Prostate gland (tissue), 2 donors: ENCODE results near the gene PIK3R2. TPM values are rescaled to one million over a fixed set of nuclear protein-coding genes. Genes with fewer than 3 reads are reported as not detected.

ENCODE experiments used
- DNase-seq: peaks from one replicate; pipeline ENCODE4 v3.0.0-alpha.2; 2019; ENCODE audit warnings: low spot score
- H3K27ac ChIP-seq, 2 donors: fragments of 200-600 bp; sonication (generic); 2 replicates each; pipeline ENCODE4 v1.5.1; 2017 to 2019
- H3K27me3 ChIP-seq: fragments of 200-600 bp; sonication (generic); replicated peaks from 2 replicates; pipeline ENCODE4 v1.5.1; 2019; ENCODE audit not compliant: insufficient read depth
- H3K36me3 ChIP-seq, 2 donors: fragments of 200-600 bp; sonication (generic); 1 replicate in 1 of 2; 2 replicates in 1 of 2; pipeline versions ENCODE4 v1.5.1 to v1.8.1; 2017 to 2019
- H3K4me1 ChIP-seq: fragments of 200-600 bp; sonication (generic); replicated peaks from 2 replicates; pipeline ENCODE4 v1.5.1; 2019
- H3K4me3 ChIP-seq, 2 donors: fragments of 200-600 bp; sonication (generic); 2 replicates each; pipeline ENCODE4 v1.5.1; 2017 to 2019
- H3K9me3 ChIP-seq: fragments of 200-600 bp; sonication (generic); 2 replicates; pipeline ENCODE4 v1.5.1; 2017
- CTCF ChIP-seq, 4 experiments: fragments of 200-600 bp in 2 of 4; fragments of 450-650 bp in 2 of 4; sonication (generic) in 2 of 4; IDR thresholded peaks; 1 replicate in 3 of 4; 2 replicates in 1 of 4; pipeline ENCODE4 v1.5.1; 2016 to 2019; ENCODE audit warnings: antibody characterized with exemption in 4 of 4, mild to moderate bottlenecking in 2 of 4, moderate library complexity in 2 of 4
- POLR2A ChIP-seq: fragments of 450-650 bp; IDR thresholded peaks from one replicate; pipeline ENCODE4 v1.6.1; 2016; ENCODE audit warnings: antibody characterized with exemption, mild to moderate bottlenecking
- POLR2AphosphoS5 ChIP-seq: sonication (generic); formaldehyde crosslinking; IDR thresholded peaks from one replicate; pipeline ENCODE4 v1.6.1; 2017; ENCODE audit warnings: antibody characterized with exemption
- WGBS: methylation state at CpG from one replicate; pipeline ENCODE4 v1.1.5; 2018; 5-methylcytosine and 5-hydroxymethylcytosine counted together
- intact Hi-C: fragments of 100-400 bp; cut with DNase I; formaldehyde crosslinking; loops from one replicate; pipeline ENCODE4 v1.14.2; 2022
- total RNA-seq, 2 donors: library from RNA; depleted of rRNA; stranded (reverse); fragments of >200 nt; gene quantifications; one replicate each; pipeline ENCODE4 v1.1.0, GENCODE V29; 2016

Gene PIK3R2
- total RNA-seq, 2 donors from 2014 or later, result 41.3 to 71.6 TPM

GRCh38 chr19:18193388-18194180 is 40.6 kb downstream of the PIK3R2 start:
- H3K27ac ChIP-seq, result peak overlapping the region; percentile 57 to 65
- H3K27me3 ChIP-seq, result no peaks in the 10 kb centered on the region
- 4% methylated on average over 46 of the region's 46 CpGs for WGBS
- DNase-seq, result no peak
- no peaks in the 10 kb centered on the region for H3K36me3 ChIP-seq
- TF ChIP-seq POLR2AphosphoS5 (no peak), CTCF (IDR thresholded peaks at IDR 0.05) (no peak), POLR2A (no peak)
- peaks cover 6% of the 10 kb centered on the region for H3K4me1 ChIP-seq
- H3K9me3 ChIP-seq, result no peaks in the 10 kb centered on the region
- H3K4me3 ChIP-seq, result peak overlapping the region; percentile 64 to 71
- intact Hi-C loops, result loop anchor here (5.0 kb wide), 1 partner anchor 59 kb away; no protein-coding TSS in a partner anchor

GRCh38 chr19:18194181-18194530 is 41.2 kb downstream of the PIK3R2 start:
- intact Hi-C loops, result loop anchor here (5.0 kb wide), 1 partner anchor 58 kb away; no protein-coding TSS in a partner anchor
- Histone ChIP-seq H3K9me3 (no peaks in the 10 kb centered on the region), H3K4me3 (no peak overlapping the region), H3K4me1 (peaks cover 6% of the 10 kb centered on the region), H3K36me3 (no peaks in the 10 kb centered on the region), H3K27ac (no peak overlapping the region), H3K27me3 (no peaks in the 10 kb centered on the region)
- 52% methylated on average over 12 of the region's 12 CpGs for WGBS
- DNase-seq, result no peak
- TF ChIP-seq CTCF (IDR thresholded peaks at IDR 0.05) (no peak), POLR2AphosphoS5 (no peak), POLR2A (no peak)

- no peak for DNase-seq
- no peaks in the 10 kb centered on the region for H3K9me3 ChIP-seq
- H3K27me3 ChIP-seq, result no peaks in the 10 kb centered on the region
- TF ChIP-seq CTCF (IDR thresholded peaks at IDR 0.05), result no peak
- TF ChIP-seq POLR2AphosphoS5, result no peak
- TF ChIP-seq POLR2A, result no peak
- peak overlapping the region in 1 of 2 donors; percentile 25 for H3K27ac ChIP-seq
- intact Hi-C loops, result loop anchor here (5.0 kb wide), 1 partner anchor 58 kb away; no protein-coding TSS in a partner anchor
- no peaks in the 10 kb centered on the region for H3K36me3 ChIP-seq
- H3K4me1 ChIP-seq, result peaks cover 6% of the 10 kb centered on the region
- WGBS, result 15% methylated on average over 20 of the region's 27 CpGs
- H3K4me3 ChIP-seq, result no peak overlapping the region
Measured at GRCh38 chr19:18194554-18195238, 41.7 kb downstream of the PIK3R2 start.

GRCh38 chr19:18196511-18196845 is 43.5 kb downstream of the PIK3R2 start:
- intact Hi-C loops, result no loop called here
- H3K4me1 ChIP-seq, result peaks cover 6% of the 10 kb centered on the region
- H3K27me3 ChIP-seq, result no peaks in the 10 kb centered on the region
- H3K4me3 ChIP-seq, result no peak overlapping the region
- H3K9me3 ChIP-seq, result no peaks in the 10 kb centered on the region
- 96% methylated on average over 7 of the region's 7 CpGs for WGBS
- TF ChIP-seq CTCF (IDR thresholded peaks at IDR 0.05) (no peak), POLR2AphosphoS5 (no peak), POLR2A (no peak)
- H3K36me3 ChIP-seq, result no peaks in the 10 kb centered on the region
- DNase-seq, result no peak
- H3K27ac ChIP-seq, result no peak overlapping the region
